Stimulated activated CD8-positive, alpha-beta memory T cell treated with anti-CD3 and anti-CD28 coated beads, Interleukin-2, amount 100 ng/mL, for 48 hours (primary cell): Measurements from ENCODE around the gene FAF2.
"Not testable (repeated sequence)": the region's sequence is repeated elsewhere in the genome, so short reads cannot be mapped to it uniquely, and the experiment has no call there.

Source experiments
- DNase-seq, 2 donors: peaks; one replicate each; pipeline ENCODE4 v3.0.0-alpha.2; 2020; ENCODE audit warnings: low read depth in 2 of 2

The FAF2 gene

GRCh38 chr5:176447978-176448608 lies at the start of gene FAF2:
FAF2 (plus strand) TSS chr5:176448385; CDS start chr5:176448408, 23 bp downstream.
- DNase-seq = peak; percentile 96 to 97

GRCh38 chr5:176400382-176401156 lies 47.6 kb upstream of the FAF2 start:
- DNase-seq = no peak

GRCh38 chr5:176401281-176402205 lies 46.6 kb upstream of the FAF2 start:
- DNase-seq = no peak

GRCh38 chr5:176405656-176406435 lies 42.3 kb upstream of the FAF2 start:
- DNase-seq = no peak

- DNase-seq = no peak
Observed at GRCh38 chr5:176406436-176407052, 41.6 kb upstream of the FAF2 start.

- no peak for DNase-seq
Observed at GRCh38 chr5:176407456-176408251, 40.5 kb upstream of the FAF2 start.

GRCh38 chr5:176408252-176408573 lies 40.0 kb upstream of the FAF2 start:
- DNase-seq = not testable (repeated sequence)

- DNase-seq = no peak
Observed at GRCh38 chr5:176408590-176408989, 39.6 kb upstream of the FAF2 start.

GRCh38 chr5:176409765-176410164 lies 38.4 kb upstream of the FAF2 start:
- no peak for DNase-seq

GRCh38 chr5:176410486-176411180 lies 37.6 kb upstream of the FAF2 start:
- DNase-seq = no peak

GRCh38 chr5:176412517-176413254 lies 35.5 kb upstream of the FAF2 start:
- no peak for DNase-seq

GRCh38 chr5:176413255-176413565 lies 35.0 kb upstream of the FAF2 start:
- no peak for DNase-seq

- no peak for DNase-seq
Observed at GRCh38 chr5:176413709-176414191, 34.4 kb upstream of the FAF2 start.

- DNase-seq = no peak
Observed at GRCh38 chr5:176414704-176415103, 33.5 kb upstream of the FAF2 start.

GRCh38 chr5:176415240-176415951 lies 32.8 kb upstream of the FAF2 start:
- no peak for DNase-seq

GRCh38 chr5:176415952-176416924 lies 31.9 kb upstream of the FAF2 start, which contains the start of gene CLTB:
CLTB (minus strand) TSS chr5:176416539; CDS start chr5:176416363, 176 bp downstream.
- peak; percentile 85 to 89 for DNase-seq

- no peak for DNase-seq
Observed at GRCh38 chr5:176416965-176417364, 31.2 kb upstream of the FAF2 start.
